Activated naive CD8-positive, alpha-beta T cell treated with anti-CD3 and anti-CD28 coated beads, Interleukin-2, amount 50 U/mL, for 24 hours (primary cell): ENCODE results near the gene LDLRAD4.
A peak's percentile ranks its signal among the peaks of the same experiment; 100 is the strongest.

Source experiments
- ATAC-seq: fragments of 150-1000 bp; cut with Tn5 transposase; one replicate; pipeline ENCODE4 v1.10.0; 2021
- DNase-seq: peaks from one replicate; pipeline ENCODE4 v3.0.0; 2021
- H3K27ac Mint-ChIP-seq: one replicate; pipeline ENCODE4 v1.8.0; 2021; ENCODE audit warnings: mild to moderate bottlenecking, mixed read lengths
- H3K27me3 Mint-ChIP-seq: one replicate; pipeline ENCODE4 v1.8.0; 2021; ENCODE audit warnings: mixed read lengths
- H3K36me3 Mint-ChIP-seq: one replicate; pipeline ENCODE4 v1.8.0; 2021; ENCODE audit warnings: low read depth, mixed read lengths
- H3K4me1 Mint-ChIP-seq: one replicate; pipeline ENCODE4 v1.8.0; 2021; ENCODE audit warnings: mixed read lengths
- H3K4me3 Mint-ChIP-seq: one replicate; pipeline ENCODE4 v1.8.0; 2021; ENCODE audit warnings: mild to moderate bottlenecking, moderate library complexity, mixed read lengths
- H3K9me3 Mint-ChIP-seq: one replicate; pipeline ENCODE4 v1.8.0; 2021; ENCODE audit warnings: mixed read lengths

Gene LDLRAD4

DNA sequence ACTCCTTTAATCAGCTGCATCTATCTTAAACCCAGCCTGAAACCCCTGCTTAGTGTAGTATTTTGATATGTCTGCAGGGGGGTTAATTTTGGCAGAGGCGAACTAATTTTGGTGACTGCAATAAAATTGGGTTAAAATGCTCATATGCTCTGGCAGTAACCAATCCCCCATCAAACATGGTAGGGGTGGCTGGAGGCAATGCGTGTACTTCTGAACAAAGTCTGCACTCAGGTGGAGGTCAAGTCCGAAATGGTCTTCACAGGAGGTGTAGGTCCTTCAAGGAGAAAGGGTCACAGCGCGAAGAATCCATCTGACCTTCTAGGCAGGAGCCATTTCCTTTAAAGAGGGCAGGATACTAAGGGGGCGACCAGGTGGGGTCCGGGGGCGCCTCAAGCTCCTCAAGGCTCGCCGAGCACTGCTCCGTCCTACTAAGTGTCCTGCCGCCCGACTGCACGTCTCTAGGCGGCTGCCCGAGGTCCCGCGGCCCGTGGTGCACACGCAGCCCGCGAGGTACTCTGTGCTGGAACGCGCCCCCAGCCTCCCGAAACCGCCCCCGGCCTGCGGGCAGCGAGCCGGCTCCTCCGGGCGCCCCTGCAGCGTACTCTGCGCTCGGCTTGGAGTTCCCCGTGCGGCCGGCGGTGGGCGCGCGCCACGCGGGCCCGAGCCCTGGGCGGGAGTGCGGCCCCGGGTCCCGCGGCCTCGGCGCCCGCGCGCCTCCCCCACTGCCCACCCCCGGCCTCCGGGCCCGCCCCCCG lies 1.7 kb upstream of the LDLRAD4 start:
- Mint-ChIP-seq H3K4me3 (peak overlapping the region; percentile 80), H3K4me1 (peaks cover 39% of the 10 kb centered on the region), H3K36me3 (no peaks in the 10 kb centered on the region), H3K9me3 (no peaks in the 10 kb centered on the region), H3K27me3 (peaks cover 41% of the 10 kb centered on the region), H3K27ac (peak overlapping the region; percentile 58)
- peak; percentile 63 for ATAC-seq
- peak; percentile 58 for DNase-seq

- H3K4me1 Mint-ChIP-seq: peaks cover 42% of the 10 kb centered on the region
- H3K36me3 Mint-ChIP-seq: no peaks in the 10 kb centered on the region
- no peak overlapping the region for H3K27ac Mint-ChIP-seq
- H3K27me3 Mint-ChIP-seq: peaks cover 44% of the 10 kb centered on the region
- peak; percentile 26 for ATAC-seq
- no peaks in the 10 kb centered on the region for H3K9me3 Mint-ChIP-seq
- no peak overlapping the region for H3K4me3 Mint-ChIP-seq
- peak; percentile 55 for DNase-seq
Measured at GRCh38 chr18:13217466-13217961, 1.0 kb upstream of the LDLRAD4 start.

DNA sequence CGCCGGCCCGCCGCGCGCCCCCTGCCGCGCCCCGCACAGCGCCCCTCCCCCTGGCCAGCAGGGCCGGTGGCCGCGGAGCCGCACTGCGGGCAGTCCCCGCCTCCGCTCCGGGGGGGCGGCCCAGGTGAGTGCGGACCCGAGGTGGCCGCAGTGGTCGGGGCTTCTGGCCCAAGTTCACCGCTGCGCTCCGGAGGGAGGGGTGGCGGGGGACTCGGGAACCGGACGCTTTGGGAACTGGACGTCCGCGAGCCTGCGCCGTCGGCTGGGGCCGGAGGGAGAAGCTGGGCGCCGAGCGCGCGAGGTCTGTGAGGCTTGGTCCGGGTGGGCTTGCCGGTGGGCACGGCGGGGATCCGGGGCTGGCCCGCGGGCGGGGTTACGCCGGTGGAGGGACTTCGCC lies 591 bp upstream of the LDLRAD4 start:
- H3K4me3 Mint-ChIP-seq: peak overlapping the region; percentile 68
- peak; percentile 17 for DNase-seq
- H3K9me3 Mint-ChIP-seq: no peaks in the 10 kb centered on the region
- no peak for ATAC-seq
- peaks cover 39% of the 10 kb centered on the region for H3K27me3 Mint-ChIP-seq
- peaks cover 43% of the 10 kb centered on the region for H3K4me1 Mint-ChIP-seq
- no peak overlapping the region for H3K27ac Mint-ChIP-seq
- H3K36me3 Mint-ChIP-seq: no peaks in the 10 kb centered on the region

DNA sequence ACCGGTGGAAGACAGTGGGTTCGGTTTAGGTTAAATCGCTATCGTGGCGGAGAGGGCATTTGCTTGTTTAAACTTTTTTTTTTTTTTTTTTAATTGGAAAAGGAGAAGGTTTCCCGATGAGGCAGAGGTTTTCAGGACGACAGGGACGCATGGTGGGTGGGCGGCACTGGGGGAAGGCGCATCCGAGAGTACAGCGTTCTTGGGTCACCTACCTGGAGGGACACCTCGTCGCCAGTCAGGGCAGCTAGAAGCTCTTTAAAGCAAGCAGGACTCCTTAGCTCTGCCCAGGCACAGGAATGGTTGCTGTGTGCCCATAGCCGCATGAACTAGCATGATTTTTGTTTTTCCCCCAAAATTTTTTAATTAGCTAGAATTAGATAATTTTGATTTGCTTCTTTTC lies 437 bp downstream of the LDLRAD4 start:
- H3K27me3 Mint-ChIP-seq: peaks cover 38% of the 10 kb centered on the region
- peak overlapping the region; percentile 68 for H3K4me3 Mint-ChIP-seq
- no peaks in the 10 kb centered on the region for H3K36me3 Mint-ChIP-seq
- H3K4me1 Mint-ChIP-seq: peaks cover 45% of the 10 kb centered on the region
- no peaks in the 10 kb centered on the region for H3K9me3 Mint-ChIP-seq
- DNase-seq: no peak
- no peak for ATAC-seq
- H3K27ac Mint-ChIP-seq: no peak overlapping the region

- Mint-ChIP-seq H3K36me3 (no peaks in the 10 kb centered on the region), H3K9me3 (no peaks in the 10 kb centered on the region), H3K27ac (no peak overlapping the region), H3K4me1 (peaks cover 45% of the 10 kb centered on the region), H3K27me3 (peaks cover 32% of the 10 kb centered on the region), H3K4me3 (peak overlapping the region; percentile 68)
- no peak for DNase-seq
- no peak for ATAC-seq
Measured at GRCh38 chr18:13219593-13220159, 1.1 kb downstream of the LDLRAD4 start.

GRCh38 chr18:13220361-13220991 lies 1.9 kb downstream of the LDLRAD4 start:
- no peak for ATAC-seq
- DNase-seq: no peak
- Mint-ChIP-seq H3K4me3 (no peak overlapping the region), H3K27me3 (peaks cover 26% of the 10 kb centered on the region), H3K4me1 (peaks cover 45% of the 10 kb centered on the region), H3K9me3 (no peaks in the 10 kb centered on the region), H3K27ac (no peak overlapping the region), H3K36me3 (no peaks in the 10 kb centered on the region)

DNA sequence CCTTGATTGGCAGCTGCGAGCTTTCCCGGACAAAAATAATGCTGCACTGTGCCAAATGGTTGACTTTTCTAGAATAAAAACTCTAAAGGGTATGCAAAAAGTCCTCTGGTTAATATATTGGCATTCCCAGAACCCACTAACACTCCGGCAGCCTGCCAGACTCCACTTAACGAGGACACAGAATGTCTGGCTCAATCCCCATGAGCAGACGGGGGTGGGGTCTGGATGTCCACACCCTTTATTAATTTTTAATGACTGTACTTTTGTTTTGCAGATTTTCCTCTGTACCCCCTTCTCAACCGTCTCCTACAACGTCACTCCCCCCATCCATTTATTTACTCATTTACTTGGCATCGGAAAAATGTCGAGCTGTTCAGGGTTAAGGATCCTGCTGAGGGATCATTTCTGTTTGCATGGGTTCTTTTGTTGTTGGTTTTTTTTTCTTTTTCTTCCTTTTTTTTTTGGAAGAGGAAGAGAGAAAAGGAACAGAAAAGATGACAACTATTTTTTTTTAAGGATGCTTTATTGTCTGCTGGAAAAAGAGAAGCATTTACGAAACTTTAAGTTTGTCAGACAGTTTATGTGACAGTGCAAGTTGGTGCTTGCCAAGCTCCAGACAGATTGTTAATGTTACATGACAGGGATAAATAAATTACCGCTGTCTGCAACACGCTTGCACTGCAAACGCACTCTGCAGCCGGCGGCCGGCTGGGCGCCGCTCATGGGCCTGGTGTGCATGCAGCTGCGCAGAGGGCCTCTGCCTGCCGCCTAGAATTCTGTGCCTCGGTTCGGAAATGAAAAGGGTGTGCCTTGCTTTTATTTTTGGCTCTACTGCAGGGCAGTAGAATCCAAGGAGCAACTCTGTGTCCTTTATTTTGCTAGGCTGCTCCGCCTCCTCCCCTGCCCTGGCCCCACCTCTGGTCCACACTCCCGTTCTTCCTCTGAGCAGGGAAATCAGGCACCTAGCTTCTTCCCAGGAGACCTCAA lies 3.6 kb downstream of the LDLRAD4 start:
- no peaks in the 10 kb centered on the region for H3K36me3 Mint-ChIP-seq
- H3K4me3 Mint-ChIP-seq: no peak overlapping the region
- peaks cover 22% of the 10 kb centered on the region for H3K27me3 Mint-ChIP-seq
- no peaks in the 10 kb centered on the region for H3K9me3 Mint-ChIP-seq
- no peak for ATAC-seq
- no peak overlapping the region for H3K27ac Mint-ChIP-seq
- no peak for DNase-seq
- H3K4me1 Mint-ChIP-seq: peaks cover 34% of the 10 kb centered on the region

DNA sequence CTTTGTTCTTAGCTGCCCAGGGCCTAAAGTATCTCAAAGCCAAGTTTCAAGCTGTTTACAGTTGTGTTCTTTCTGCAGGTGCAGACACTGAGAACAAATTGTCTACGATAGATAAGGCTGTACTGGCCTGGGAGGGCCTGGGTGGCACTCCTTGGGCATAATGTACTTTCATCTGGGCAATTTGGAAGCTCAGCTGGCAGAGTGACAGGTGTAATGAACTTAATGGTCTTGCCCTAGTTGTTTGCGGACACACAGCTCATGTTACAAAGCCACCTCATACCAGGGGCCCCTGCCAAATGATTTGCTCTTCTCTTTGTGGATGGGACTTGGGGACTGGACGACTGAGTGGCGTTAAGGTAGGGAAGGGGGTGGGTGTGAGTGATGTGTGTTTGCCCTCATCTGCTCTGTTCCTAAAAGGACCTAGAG lies 4.3 kb downstream of the LDLRAD4 start:
- Mint-ChIP-seq H3K4me3 (no peak overlapping the region), H3K36me3 (no peaks in the 10 kb centered on the region), H3K27me3 (peaks cover 22% of the 10 kb centered on the region), H3K27ac (no peak overlapping the region), H3K4me1 (peaks cover 34% of the 10 kb centered on the region), H3K9me3 (no peaks in the 10 kb centered on the region)
- DNase-seq (no peak), ATAC-seq (no peak)

- peaks cover 34% of the 10 kb centered on the region for H3K4me1 Mint-ChIP-seq
- DNase-seq (no peak), ATAC-seq (no peak)
- peaks cover 22% of the 10 kb centered on the region for H3K27me3 Mint-ChIP-seq
- no peaks in the 10 kb centered on the region for H3K36me3 Mint-ChIP-seq
- no peaks in the 10 kb centered on the region for H3K9me3 Mint-ChIP-seq
- H3K4me3 Mint-ChIP-seq: no peak overlapping the region
- H3K27ac Mint-ChIP-seq: no peak overlapping the region
Measured at GRCh38 chr18:13223311-13224143, 5.0 kb downstream of the LDLRAD4 start.

- DNase-seq (no peak), ATAC-seq (no peak)
- Mint-ChIP-seq H3K4me3 (no peak overlapping the region), H3K36me3 (no peaks in the 10 kb centered on the region), H3K4me1 (peaks cover 19% of the 10 kb centered on the region), H3K27ac (no peak overlapping the region), H3K27me3 (peaks cover 7% of the 10 kb centered on the region), H3K9me3 (no peaks in the 10 kb centered on the region)
Measured at GRCh38 chr18:13225261-13225660, 6.7 kb downstream of the LDLRAD4 start.

DNA sequence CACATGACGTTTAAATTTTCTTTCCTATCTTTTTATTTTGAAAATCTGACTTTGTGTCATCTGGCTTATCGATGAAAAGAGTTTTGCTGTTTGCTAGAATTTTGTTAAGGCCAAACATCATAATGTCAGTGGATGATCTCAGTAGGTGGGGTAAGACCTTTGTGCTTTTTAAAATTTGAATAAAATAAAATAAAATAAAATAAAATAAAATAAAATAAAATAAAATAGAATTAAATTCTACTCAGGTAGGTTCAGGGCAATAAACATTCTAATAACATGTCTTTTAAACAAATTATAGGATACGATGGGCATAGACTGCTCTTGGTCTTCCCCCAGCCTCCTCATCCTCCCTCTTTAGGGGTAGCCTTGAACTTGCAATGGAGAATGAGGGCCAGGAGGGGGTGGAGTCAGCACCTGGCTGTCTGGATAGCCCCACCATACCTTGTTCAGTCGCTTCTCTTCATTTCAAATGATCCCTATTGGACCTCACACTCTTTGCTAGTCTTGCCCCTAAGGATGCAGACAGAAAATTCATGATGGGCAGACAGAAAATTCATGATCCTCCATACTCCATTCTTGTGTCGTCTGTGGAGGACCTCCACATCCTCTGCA lies 8.1 kb downstream of the LDLRAD4 start:
- no peak overlapping the region for H3K4me3 Mint-ChIP-seq
- H3K36me3 Mint-ChIP-seq: no peaks in the 10 kb centered on the region
- H3K9me3 Mint-ChIP-seq: no peaks in the 10 kb centered on the region
- no peak for ATAC-seq
- DNase-seq: no peak
- peaks cover 7% of the 10 kb centered on the region for H3K4me1 Mint-ChIP-seq
- no peak overlapping the region for H3K27ac Mint-ChIP-seq
- H3K27me3 Mint-ChIP-seq: peaks cover 4% of the 10 kb centered on the region

- Mint-ChIP-seq H3K27ac (no peak overlapping the region), H3K27me3 (no peaks in the 10 kb centered on the region), H3K9me3 (no peaks in the 10 kb centered on the region), H3K36me3 (no peaks in the 10 kb centered on the region), H3K4me3 (no peak overlapping the region), H3K4me1 (peaks cover 2% of the 10 kb centered on the region)
- DNase-seq (no peak), ATAC-seq (no peak)
Measured at GRCh38 chr18:13227910-13228309, 9.3 kb downstream of the LDLRAD4 start.

- ATAC-seq (no peak), DNase-seq (no peak)
- H3K4me3 Mint-ChIP-seq: no peak overlapping the region
- H3K36me3 Mint-ChIP-seq: no peaks in the 10 kb centered on the region
- H3K9me3 Mint-ChIP-seq: no peaks in the 10 kb centered on the region
- no peaks in the 10 kb centered on the region for H3K4me1 Mint-ChIP-seq
- H3K27ac Mint-ChIP-seq: no peak overlapping the region
- no peaks in the 10 kb centered on the region for H3K27me3 Mint-ChIP-seq
Measured at GRCh38 chr18:13229001-13229671, 10.6 kb downstream of the LDLRAD4 start.
